GM18870 (cell line): ENCODE measurements around the gene NOXA1.
"Not testable (repeated sequence)": the region's sequence is repeated elsewhere in the genome, so short reads cannot be mapped to it uniquely, and the experiment has no call there.

ENCODE experiments used
- ATAC-seq: cut with Tn5 transposase; IDR thresholded peaks from one replicate; pipeline ENCODE4 v1.9.1; 2021; ENCODE audit warnings: moderate library complexity; ENCODE audit not compliant: unreplicated experiment

Gene NOXA1, protein sequence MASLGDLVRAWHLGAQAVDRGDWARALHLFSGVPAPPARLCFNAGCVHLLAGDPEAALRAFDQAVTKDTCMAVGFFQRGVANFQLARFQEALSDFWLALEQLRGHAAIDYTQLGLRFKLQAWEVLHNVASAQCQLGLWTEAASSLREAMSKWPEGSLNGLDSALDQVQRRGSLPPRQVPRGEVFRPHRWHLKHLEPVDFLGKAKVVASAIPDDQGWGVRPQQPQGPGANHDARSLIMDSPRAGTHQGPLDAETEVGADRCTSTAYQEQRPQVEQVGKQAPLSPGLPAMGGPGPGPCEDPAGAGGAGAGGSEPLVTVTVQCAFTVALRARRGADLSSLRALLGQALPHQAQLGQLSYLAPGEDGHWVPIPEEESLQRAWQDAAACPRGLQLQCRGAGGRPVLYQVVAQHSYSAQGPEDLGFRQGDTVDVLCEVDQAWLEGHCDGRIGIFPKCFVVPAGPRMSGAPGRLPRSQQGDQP

DNA sequence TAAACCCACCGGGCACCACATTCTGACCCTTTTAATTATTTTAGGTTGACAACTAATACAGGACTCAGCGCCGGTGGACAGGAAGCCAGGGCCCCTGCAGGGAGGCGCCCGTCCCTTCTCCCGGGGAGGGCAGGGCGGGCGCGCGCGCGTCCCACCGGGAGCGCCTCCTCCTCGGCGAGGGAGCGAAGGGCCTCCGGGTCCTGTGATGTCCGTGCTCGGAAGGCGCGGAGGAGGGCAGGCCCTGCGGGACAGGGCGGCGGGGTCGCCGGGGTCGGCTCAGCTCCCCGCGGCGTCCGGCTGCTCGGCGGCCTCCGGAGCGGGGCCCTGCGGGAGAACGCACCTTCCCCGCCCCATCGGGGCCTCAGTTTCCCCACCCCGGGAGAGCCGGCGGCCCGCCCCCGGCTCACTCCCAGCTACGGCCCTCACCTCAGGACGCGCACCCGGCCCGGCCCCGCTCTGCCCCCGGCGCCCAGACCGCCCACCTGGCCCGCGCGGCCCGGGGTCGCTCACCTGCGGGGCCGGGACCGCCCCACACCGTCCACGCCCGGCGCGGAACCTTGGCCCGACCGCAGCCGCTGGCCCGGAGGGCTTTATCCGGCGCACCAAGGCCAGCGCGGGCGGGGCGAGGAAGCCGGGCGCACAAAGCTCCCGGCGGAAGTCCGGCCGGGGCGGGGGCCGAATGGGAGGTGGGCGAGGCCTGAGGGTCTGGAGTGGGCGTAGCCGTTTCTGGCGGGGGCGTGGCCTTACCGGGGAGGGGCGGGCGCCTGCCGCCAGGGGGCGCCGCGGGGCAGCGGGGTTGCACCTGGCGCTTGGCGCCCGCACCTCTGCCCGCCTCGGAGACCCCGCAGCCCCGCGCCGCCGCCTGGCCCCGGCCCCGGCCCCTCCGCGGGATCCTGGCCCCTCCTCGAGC, at the start of gene NOXA1, which contains the start of gene EXD3:
NOXA1 (plus strand) TSS at position 790 of the 910 bp plus-strand sequence. CDS start 137 bp downstream, outside the sequence.
EXD3 (minus strand) TSS at position 559 of the 910 bp plus-strand sequence. CDS start 27,805 bp downstream, outside the sequence.
- ATAC-seq = no peak

DNA sequence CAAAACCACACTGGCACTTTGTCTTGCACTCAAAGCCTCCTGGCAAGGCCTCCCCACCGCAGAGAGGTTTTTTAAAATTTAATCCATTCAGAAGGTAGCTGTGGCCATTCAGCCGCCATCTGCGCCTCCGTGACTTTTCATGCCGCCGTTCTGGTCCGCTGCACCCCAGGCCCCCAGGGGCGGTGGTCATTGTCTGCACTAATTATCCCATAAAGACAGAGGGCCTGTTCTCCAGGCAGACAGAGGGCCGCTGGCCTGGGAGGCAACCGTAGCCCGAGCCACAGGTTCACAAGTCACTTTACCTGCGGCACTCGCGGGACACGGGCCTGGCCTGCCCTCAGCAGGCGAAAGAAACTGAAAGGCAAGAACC, 49.6 kb upstream of the NOXA1 start:
- no peak for ATAC-seq

DNA sequence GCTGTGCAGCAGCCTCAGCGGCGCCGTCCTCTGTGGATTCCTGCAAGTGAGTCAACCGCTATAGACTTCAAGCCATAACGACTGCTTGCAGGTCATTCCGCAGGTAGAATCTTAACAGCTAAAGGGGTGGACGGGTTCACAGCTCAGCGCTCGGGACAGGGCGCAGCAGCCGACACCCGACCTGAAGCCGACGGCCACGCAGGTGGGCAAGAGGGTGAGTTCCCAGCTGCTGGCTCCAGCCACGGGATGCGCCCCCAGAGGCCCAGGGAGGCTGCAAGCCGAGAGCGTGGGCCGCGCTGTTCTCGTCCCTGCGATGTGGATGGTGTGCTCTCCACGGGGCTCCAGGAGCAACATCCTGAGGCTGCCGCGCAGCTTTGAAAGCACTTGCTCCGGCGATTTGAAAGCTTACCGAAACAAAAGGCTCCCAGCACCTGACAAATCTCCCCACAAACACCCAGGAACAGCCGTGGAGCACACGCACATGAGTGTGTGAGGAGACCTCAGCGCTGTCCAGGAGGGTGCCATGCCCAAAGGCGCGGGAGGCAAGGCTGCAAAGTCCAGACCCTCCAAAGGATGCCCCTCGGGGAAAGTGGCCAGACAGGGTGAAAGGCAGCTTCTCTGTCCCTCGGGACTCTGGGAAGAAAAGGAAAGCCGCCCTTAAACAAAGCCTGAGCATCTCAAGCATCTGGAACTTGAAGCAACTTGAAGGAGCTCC, 48.9 kb upstream of the NOXA1 start:
- no peak for ATAC-seq

DNA sequence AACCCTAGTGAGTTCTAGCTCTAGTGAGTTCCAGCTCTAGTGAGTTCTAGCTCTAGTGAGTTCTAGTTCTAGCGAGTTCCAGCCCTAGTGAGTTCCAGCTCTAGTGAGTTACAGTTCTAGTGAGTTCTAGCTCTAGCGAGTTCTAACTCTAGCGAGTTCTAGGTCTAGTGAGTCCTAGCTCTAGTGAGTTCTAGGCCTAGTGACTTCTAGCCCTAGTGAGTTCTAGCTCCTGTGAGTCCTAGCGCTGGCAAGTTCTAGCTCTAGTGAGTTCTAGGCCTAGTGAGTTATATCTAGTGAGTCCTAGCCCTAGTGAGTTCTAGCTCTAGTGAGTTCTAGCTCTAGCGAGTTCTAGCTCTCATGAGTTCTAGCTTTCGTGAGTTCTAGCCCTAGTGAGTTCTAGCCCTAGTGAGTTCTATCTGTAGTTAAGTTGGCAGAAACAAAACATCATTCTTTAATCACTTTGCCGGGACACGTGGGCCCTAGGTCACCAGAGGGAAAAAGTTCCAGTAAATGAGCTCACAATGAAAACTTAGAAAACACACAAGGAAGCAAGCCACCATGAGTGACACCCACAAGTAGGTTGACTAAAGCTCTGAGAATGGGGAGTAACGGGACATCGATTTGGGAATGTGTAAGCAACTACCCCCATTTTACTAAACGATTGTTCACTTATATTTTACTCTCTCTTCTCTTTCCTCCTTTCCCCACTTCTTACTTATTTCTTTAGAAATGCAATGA, 47.7 kb upstream of the NOXA1 start:
- ATAC-seq = no peak

DNA sequence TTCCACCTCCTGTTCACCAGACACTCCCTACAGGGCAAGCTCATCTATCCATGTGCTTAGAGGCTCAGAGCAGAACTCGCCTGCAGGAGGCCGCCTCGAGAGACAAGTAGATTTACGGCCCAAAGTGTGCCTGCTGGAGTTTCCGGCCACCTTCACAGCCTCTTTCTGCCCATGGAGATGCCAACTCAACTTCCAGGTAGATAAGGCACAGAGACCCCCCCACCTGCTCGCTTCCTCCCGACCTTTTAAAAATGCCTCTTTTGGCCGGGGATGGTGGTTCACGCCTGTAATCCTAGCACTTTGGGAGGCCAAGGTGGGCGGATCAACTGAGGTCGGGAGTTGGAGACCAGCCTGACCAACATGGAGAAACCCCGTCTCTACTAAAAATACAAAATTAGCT, 46.8 kb upstream of the NOXA1 start:
- ATAC-seq = no peak

DNA sequence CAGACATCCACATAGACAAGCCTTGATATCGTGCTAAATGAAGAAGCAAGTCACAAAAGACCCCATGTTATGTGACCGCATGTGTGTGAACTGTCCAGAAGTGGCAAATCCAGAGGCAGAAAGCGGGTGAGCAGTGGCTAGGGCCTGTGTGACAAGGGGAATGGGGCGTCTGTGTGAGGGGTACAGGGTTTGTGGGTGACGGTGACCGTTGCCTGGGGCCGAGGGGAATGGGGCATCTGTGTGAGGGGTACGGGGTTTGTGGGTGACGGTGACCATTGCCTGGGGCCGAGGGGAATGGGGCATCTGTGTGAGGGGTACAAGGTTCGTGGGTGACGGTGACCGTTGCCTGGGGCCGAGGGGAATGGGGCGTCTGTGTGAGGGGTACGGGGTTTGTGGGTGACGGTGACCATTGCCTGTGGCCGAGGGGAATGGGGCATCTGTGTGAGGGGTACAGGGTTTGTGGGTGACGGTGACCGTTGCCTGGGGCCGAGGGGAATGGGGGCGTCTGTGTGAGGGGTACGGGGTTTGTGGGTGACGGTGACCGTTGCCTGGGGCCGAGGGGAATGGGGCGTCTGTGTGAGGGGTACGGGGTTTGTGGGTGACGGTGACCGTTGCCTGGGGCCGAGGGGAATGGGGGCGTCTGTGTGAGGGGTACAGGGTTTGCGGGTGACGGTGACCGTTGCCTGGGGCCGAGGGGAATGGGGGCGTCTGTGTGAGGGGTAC, 44.3 kb upstream of the NOXA1 start:
- not testable (repeated sequence) for ATAC-seq

DNA sequence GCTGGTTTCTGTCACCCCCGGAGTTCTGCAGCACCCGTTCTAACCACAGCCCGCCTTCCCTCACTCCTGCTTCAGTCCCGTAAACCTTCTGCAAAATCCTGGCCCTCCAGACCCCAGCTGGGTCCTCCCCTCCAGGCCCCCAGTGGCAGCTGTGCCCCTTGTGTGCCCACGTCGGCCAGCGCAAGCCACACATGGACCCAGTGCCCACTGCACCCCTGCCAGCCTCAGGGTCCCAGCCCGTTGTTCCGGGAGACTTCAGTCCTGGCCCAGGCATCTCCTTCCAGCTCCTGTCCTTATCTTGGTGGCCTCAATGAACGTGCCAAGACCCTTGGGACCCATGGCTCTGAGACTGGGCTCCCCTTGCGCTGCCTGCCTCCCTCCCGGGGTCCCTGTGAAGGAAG, 43.4 kb upstream of the NOXA1 start:
- ATAC-seq = no peak

DNA sequence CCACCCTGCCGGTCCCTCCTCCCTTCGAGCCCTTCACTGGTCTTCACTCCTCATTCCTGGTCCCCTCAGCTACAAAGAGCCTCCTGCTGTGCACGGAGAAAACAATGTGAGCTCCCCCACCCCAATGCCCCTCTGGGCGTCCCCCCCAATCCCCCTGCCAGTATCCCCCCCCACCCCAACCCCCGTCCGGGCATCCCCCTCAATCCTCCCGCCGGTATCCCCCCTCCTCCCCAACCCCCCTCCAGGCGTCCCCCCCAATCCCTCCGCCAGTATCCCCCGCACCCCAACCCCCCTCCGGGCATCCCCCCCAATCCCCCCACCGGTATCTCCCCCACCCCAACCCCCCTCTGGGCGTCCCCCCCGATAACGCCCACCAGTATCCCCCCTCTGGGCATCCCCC, 43.0 kb upstream of the NOXA1 start:
- ATAC-seq = no peak

DNA sequence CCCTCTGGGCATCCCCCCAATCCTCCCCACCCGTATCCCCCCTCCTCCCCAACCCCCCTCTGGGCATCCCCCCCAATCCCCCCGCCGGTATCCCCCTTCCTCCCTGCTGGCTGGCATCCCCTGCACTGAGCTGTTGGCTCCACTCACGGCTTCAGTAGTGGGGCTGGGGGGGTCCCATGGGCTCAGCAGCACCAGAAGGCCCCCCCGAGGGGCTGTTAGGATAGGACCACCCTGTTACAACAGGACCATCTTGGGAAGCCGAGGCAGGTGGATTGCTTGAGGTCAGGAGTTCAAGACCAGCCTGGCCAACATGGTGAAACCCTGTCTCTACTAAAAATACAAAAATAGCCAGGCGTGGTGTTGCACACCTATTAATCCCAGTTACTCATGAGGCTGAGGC, 42.6 kb upstream of the NOXA1 start:
- no peak for ATAC-seq

DNA sequence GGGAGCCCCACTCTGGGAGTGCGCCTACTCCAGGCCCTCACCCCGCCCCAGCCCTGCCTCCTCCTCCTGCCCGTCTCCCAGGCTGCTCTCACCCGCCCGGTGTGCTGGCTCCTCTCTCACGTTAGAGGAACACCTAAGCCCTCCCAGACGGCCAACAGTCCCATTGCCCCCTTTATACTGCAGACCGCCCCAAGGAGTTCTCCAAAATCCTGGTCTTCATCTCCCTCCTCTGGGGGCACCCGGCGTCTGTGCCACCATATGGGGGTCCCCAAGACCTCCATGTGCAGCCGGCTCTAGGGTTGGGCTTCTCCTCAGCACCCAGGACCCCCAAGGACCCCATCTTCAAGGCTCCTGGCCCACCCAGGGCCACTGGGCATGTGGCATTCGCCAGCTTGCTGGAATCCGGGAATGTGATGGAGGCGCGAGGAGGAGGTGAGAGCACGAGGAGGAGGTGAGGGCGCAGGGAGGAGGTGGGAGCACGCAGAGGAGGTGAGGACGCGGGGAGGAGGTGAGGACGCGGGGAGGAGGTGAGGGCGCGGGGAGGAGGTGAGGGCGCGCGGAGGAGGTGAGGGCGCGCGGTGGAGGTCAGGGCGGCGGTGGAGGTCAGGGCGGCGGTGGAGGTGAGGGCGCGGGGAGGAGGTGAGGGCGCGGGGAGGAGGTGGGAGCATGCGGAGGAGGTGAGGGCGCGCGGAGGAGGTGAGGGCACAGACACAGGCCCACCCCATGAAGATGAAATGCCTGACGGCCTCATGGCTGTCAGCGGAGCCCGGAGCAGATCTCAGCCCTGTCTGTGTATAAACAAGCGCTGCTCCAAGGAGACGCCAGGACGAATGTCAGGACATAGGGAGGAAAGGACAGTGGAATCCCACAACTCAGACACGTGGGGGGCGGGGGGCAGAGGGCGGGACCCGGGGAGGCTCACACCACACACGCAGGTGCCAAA, 41.4 kb upstream of the NOXA1 start:
- ATAC-seq = no peak

DNA sequence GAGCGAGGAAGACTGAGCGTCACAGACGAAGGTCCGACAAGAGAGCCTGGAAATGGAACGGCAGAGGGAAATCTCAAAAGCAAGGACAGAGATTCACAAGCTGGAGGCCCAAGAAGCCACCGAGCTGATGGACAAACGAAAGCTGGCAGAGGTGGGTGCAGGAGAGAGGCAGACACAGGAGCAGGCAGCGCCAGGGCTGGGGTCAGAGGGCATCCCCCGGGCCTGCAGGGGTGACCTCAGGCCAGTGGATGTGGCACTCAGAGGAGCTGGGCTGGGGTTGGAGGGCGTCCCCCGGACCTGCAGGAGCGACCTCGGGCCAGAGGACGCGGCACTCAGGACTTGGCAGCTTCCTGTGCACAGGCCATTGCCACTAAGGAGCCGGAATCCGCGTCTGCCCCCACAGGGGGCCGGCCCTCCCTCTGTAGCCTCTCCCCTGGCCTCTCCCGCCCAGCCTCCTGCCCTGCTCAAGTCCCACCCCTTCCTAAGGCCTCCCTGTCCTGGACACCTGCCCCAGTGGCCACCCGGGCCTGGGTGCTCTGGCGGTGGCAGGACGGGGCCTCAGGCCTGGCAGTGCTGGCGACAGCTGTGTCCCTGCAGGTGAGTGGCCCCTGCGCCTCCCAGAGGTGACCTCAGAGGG, 40.6 kb upstream of the NOXA1 start:
- ATAC-seq = no peak

DNA sequence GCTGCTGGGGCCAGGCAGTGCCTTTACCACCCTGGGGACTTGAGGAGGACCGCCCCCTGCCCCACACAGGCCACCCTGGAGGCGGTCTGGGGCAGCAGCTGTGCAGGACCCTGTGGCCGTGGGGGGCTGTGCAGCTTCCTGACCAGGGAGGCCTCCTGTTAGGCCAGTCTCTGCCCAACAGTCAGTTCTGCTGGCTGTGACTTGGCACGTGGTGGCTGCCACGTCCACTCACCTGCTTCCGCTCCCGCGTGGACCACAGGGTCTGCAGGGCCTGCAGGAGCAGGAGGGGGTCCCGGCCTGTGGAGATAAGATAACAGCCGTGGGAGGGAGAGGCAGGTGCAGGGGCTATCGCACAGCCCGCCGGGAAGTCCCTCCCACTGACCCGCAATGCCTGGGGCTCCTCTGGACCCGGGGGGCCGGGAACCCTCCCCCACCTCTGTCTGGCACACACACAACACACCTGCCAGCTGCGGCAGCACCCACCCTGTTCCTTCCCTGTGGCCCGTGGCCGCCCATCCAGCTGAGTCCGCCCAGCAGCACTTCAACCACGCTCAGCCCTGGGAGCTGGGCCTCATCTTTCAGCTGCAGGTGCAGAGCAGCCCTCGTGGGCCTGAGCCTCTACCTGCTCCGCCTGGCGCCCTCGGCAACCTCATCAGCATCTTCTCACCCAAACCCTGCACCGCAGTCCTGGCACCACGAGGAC, 40.0 kb upstream of the NOXA1 start:
- ATAC-seq = no peak

DNA sequence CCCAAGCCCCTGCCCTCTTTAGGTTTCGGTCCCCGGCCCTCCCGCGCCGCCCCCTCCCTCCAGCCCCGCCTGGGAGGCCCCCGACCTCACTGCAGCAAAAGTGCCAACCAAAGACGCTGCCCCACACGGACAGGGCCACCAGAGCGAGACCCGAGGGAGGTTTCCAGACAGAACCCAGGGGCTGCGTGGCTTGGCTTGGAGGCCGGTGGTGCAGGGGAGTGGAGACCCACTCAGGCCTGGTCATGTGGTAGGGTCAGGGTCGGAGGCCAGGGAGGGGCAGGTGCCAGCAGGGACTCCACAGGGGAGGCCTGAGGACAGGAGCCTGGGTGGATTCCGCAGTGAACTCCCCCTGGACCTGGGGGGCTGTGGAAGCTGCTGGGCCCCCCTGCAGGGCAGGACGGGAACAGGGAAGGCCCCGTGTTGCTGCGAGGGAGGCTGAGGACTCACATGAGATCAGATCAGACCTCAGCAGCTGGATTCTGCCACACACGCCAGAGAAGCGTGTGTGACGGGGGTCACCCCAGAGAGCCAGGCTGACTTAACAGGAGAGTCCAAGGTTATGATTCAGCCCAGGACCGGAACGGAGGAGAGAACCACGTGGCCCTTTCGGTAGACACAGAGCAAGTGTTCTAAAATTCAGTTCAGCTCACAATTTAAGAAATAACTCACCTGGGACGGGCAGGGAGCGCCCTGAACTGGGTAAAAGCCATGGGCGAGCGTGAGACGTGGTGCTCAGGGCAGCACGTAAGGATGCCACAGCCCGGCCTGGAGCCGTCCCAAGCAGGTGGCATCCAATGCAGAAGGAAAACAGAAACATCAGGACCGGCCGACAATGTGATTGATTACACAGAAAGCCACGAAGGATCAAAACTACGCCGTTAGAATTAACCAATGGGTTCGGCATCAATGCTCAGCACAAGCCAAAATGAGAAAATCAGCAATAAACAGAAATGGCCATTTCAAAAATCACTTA, 39.1 kb upstream of the NOXA1 start:
- ATAC-seq = no peak

DNA sequence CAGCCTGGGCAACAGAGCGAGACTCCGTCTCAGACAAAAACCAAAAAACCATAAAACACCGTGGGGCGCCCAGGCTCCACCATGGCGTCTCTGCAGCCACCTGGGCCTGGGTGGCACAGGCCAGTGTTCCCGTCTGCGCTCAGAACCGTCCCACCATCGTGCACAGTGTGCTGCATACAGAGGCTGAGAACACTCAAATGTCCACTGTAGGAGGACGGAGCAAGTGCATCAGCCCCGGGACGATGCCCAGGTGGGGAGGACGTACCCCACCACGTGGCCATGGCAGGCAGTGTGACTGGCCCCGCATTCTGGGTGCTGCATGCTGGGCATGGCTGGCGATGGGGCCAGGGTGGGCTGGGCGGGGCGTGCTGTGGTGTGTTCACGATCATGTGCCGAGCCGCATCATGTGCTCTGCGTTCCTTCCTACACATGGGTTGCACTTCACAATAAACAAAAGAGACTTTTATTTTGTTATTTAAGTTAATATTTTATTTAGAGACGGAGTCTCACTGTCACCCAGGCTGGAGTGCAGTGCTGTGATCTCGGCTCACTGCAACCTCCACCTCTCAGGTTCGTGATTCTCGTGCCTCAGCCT, 38.0 kb upstream of the NOXA1 start:
- ATAC-seq = no peak

DNA sequence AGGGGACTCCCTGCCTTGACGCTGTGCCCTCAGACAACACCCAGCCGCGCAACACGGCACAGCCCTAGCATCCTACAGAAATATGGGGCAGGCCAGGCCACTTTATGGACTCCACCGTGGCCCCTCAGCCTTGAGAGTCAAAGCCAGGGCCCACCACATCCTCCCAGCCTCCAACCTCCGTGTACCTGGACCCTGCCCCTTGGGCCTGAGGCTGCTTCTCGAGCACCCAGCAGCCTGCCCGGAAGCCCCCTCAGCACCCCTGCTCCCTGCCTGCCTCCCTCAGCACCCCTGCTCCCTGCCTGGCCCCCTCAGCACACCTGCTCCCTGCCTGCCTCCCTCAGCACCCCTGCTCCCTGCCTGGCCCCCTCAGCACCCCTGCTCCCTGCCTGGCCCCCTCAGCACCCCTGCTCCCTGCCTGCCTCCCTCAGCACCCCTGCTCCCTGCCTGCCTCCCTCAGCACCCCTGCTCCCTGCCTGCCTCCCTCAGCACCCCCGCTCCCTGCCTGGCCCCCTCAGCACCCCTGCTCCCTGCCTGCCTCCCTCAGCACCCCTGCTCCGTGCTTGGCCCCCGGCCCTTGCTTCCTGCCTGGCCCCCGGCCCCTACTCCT, 36.6 kb upstream of the NOXA1 start:
- not testable (repeated sequence) for ATAC-seq
